GM12878 (cell line): Measurements from ENCODE around the gene RETN. TPM values are rescaled to one million over a fixed set of nuclear protein-coding genes. Genes with fewer than 3 reads are reported as not detected.
A peak's percentile ranks its signal among the peaks of the same experiment; 100 is the strongest.

Source experiments
- ATAC-seq: fragments of 200-7000 bp; cut with Tn5 transposase; 3 replicates; pipeline ENCODE4 v1.9.1; 2020; ENCODE audit warnings: mild to moderate bottlenecking, moderate library complexity
- BruUV-seq: library from RNA; stranded (reverse); fragments of 400-500 nt; replicated peaks from 2 replicates; lab custom pipeline; 2021; lab: Mats Ljungman, UMichigan
- CTCF ChIA-PET: fragments of 300-600 bp; sonication (Branson Sonifier 250); formaldehyde crosslinking; extraction: SDS; loops from one replicate; lab custom pipeline; 2021; ENCODE audit warnings: inconsistent platforms; lab: Yijun Ruan, JAX
- POLR2A ChIA-PET: fragments of 350-600 bp; formaldehyde crosslinking; extraction: SDS; loops from one replicate; lab custom pipeline; 2021; ENCODE audit warnings: inconsistent platforms; lab: Charles Lee
- RAD21 ChIA-PET: fragments of 300-600 bp; sonication (Branson Sonifier 250); formaldehyde crosslinking; loops from one replicate; lab custom pipeline; 2023; ENCODE audit warnings: antibody characterized with exemption; ENCODE audit not compliant: unreplicated experiment; lab: Charles Lee
- SMC1A ChIA-PET: fragments of 300-600 bp; sonication (Branson Sonifier 250); formaldehyde crosslinking; loops from one replicate; lab custom pipeline; 2023; ENCODE audit not compliant: unreplicated experiment, uncharacterized antibody; lab: Charles Lee
- DNase-seq: peaks from one replicate; pipeline ENCODE4 v3.0.0-alpha.2; 2011; ENCODE audit warnings: low read depth, low spot score
- FAIRE-seq: peaks from 3 replicates; lab custom pipeline; 2011; peaks lifted over from hg19 to GRCh38; lab: Jason Lieb, UNC
- H2AFZ ChIP-seq: 2 replicates; pipeline ENCODE4 v1.6.0; 2011; ENCODE audit warnings: low read depth, low read length, control low read depth; ENCODE audit not compliant: control insufficient read depth
- H3K27ac ChIP-seq: 2 replicates; pipeline ENCODE4 v1.5.1; 2011; ENCODE audit warnings: control low read depth; ENCODE audit not compliant: control insufficient read depth, insufficient read depth
- H3K27me3 ChIP-seq, 2 experiments: replicated peaks in 1 of 2; 2 replicates each; pipeline versions ENCODE4 v1.6.0 to v1.6.1; 2011; ENCODE audit warnings: low read length in 1 of 2; ENCODE audit not compliant: control insufficient read depth in 2 of 2, insufficient read depth in 2 of 2
- H3K36me3 ChIP-seq, 2 experiments: 2 replicates each; pipeline ENCODE4 v1.5.1; 2011; ENCODE audit warnings: low read length in 1 of 2; ENCODE audit not compliant: control insufficient read depth in 2 of 2, insufficient read depth in 2 of 2
- H3K4me1 ChIP-seq: 2 replicates; pipeline ENCODE4 v1.6.1; 2011; ENCODE audit warnings: mild to moderate bottlenecking, low read length, moderate library complexity, mixed read lengths; ENCODE audit not compliant: control insufficient read depth, insufficient read depth
- H3K4me2 ChIP-seq: 2 replicates; pipeline ENCODE4 v1.6.0; 2011; ENCODE audit warnings: control low read depth; ENCODE audit not compliant: control insufficient read depth, insufficient read depth
- H3K4me3 ChIP-seq: fragments of 200-600 bp; sonication (generic); 2 replicates; pipeline ENCODE4 v1.5.1; 2016
- H3K79me2 ChIP-seq: 2 replicates; pipeline ENCODE4 v1.6.0; 2011; ENCODE audit warnings: low read length; ENCODE audit not compliant: control insufficient read depth, insufficient read depth
- H3K9ac ChIP-seq: 2 replicates; pipeline ENCODE4 v1.8.0; 2011; ENCODE audit warnings: low read length, control low read depth, mixed read lengths; ENCODE audit not compliant: control insufficient read depth, insufficient read depth
- H3K9me3 ChIP-seq: replicated peaks from 3 replicates; pipeline ENCODE4 v1.5.1; 2011; ENCODE audit warnings: mild to moderate bottlenecking, low read length; ENCODE audit not compliant: control insufficient read depth, insufficient read depth
- H4K20me1 ChIP-seq: 2 replicates; pipeline ENCODE4 v1.6.0; 2011; ENCODE audit not compliant: control insufficient read depth, insufficient read depth
- BCL3 ChIP-seq: IDR thresholded peaks from 2 replicates; pipeline ENCODE4 v1.6.1; 2011; ENCODE audit warnings: borderline replicate concordance, low read depth, mild to moderate bottlenecking, moderate library complexity, low read length; ENCODE audit not compliant: insufficient read depth, poor library complexity, severe bottlenecking
- CBX5 ChIP-seq: sonication (generic); IDR thresholded peaks from 2 replicates; pipeline ENCODE4 v1.6.1; 2016; ENCODE audit warnings: low read depth, moderate library complexity, mild to moderate bottlenecking, inconsistent platforms
- E4F1 ChIP-seq: fragments of 450-650 bp; IDR thresholded peaks from 2 replicates; pipeline ENCODE4 v1.6.1; 2018; ENCODE audit warnings: borderline replicate concordance, mild to moderate bottlenecking; ENCODE audit not compliant: partially characterized antibody
- ESRRA ChIP-seq: IDR thresholded peaks from 2 replicates; pipeline ENCODE4 v1.6.1; 2012; ENCODE audit warnings: mild to moderate bottlenecking, low read length, improper control_type of control experiment
- FOS ChIP-seq: IDR thresholded peaks from 3 replicates; pipeline ENCODE4 v1.6.1; 2011; ENCODE audit warnings: borderline replicate concordance; ENCODE audit not compliant: insufficient read length; ENCODE audit errors: extremely low read depth
- GATAD2B ChIP-seq: fragments of 450-650 bp; conservative IDR thresholded peaks from 2 replicates; pipeline ENCODE4 v1.6.1; 2017; ENCODE audit warnings: low read depth, mild to moderate bottlenecking, moderate library complexity
- JUND ChIP-seq: IDR thresholded peaks from 2 replicates; pipeline ENCODE4 v1.6.1; 2012; ENCODE audit warnings: low read depth, mild to moderate bottlenecking, low read length, improper control_type of control experiment, moderate library complexity
- PAX5 ChIP-seq: IDR thresholded peaks from 2 replicates; pipeline ENCODE4 v1.6.1; 2011; ENCODE audit warnings: low read depth, low read length, borderline replicate concordance
- RB1 ChIP-seq: fragments of 450-650 bp; formaldehyde crosslinking; IDR thresholded peaks from 2 replicates; pipeline ENCODE4 v1.6.1; 2017; ENCODE audit warnings: mild to moderate bottlenecking, borderline replicate concordance
- RELB ChIP-seq: fragments of 450-650 bp; IDR thresholded peaks from 2 replicates; pipeline ENCODE4 v1.6.1; 2017; ENCODE audit warnings: low read depth, mild to moderate bottlenecking, moderate library complexity
- RFX5 ChIP-seq: IDR thresholded peaks from 2 replicates; pipeline ENCODE4 v1.6.1; 2011; ENCODE audit warnings: low read depth, low read length, improper control_type of control experiment
- SIX5 ChIP-seq: IDR thresholded peaks from 2 replicates; pipeline ENCODE4 v1.6.1; 2011; ENCODE audit warnings: mild to moderate bottlenecking, low read depth, low read length, moderate library complexity; ENCODE audit not compliant: severe bottlenecking
- SMAD5 ChIP-seq: IDR thresholded peaks from 2 replicates; pipeline ENCODE4 v1.6.1; 2016; ENCODE audit warnings: antibody characterized with exemption, low read depth
- TCF3 ChIP-seq: IDR thresholded peaks from 2 replicates; pipeline ENCODE4 v1.6.1; 2012; ENCODE audit warnings: low read depth, mild to moderate bottlenecking, low read length, borderline replicate concordance; ENCODE audit not compliant: insufficient read depth
- USF2 ChIP-seq: IDR thresholded peaks from 2 replicates; pipeline ENCODE4 v1.6.1; 2011; ENCODE audit warnings: low read depth, low read length, improper control_type of control experiment, borderline replicate concordance
- ZBED1 ChIP-seq: IDR thresholded peaks from 2 replicates; pipeline ENCODE4 v1.6.1; 2016; ENCODE audit warnings: borderline replicate concordance
- WGBS: methylation state at CpG from one replicate; pipeline ENCODE4 v1.1.6; 2016; ENCODE audit warnings: low lambda C conversion rate; ENCODE audit not compliant: insufficient replicate concordance, insufficient coverage; ENCODE audit errors: missing lambda C conversion rate; 5-methylcytosine and 5-hydroxymethylcytosine counted together
- in situ Hi-C: fragments of 300-500 bp; cut with MboI; formaldehyde crosslinking; loops from 9 replicates; pipeline ENCODE4 v1.14.3; 2018; ENCODE audit warnings: mixed read lengths
- intact Hi-C: fragments of 100-400 bp; cut with micrococcal nuclease; formaldehyde crosslinking; loops from one replicate; pipeline ENCODE4 v1.14.2; 2022; ENCODE audit not compliant: unreplicated experiment
- polyA plus RNA-seq, 11 experiments: library from polyadenylated mRNA; depleted of rRNA in 4 of 11; unstranded in 6 of 11; stranded (reverse) in 5 of 11; fragments of >200 nt; fragmentation: Nextera tagmentation in 4 of 11; fragmentation: Illumina TruSeq in 1 of 11; extraction: Ambion mirVana in 4 of 11; extraction: Trizol in 1 of 11; gene quantifications; 1 replicate in 1 of 11; 2 replicates in 10 of 11; pipeline versions ENCODE4 v1.2.1 to v1.2.3, GENCODE V29; 2011 to 2016; ENCODE audit warnings: inconsistent platforms in 2 of 11, missing spikeins in 2 of 11, low read depth in 1 of 11
- total RNA-seq, 4 experiments: library from RNA; depleted of rRNA in 3 of 4; stranded (reverse); fragments of >200 nt in 3 of 4; fragmentation: Illumina TruSeq in 1 of 4; extraction: Trizol in 1 of 4; gene quantifications; 2 replicates each; pipeline versions ENCODE4 v1.2.1 to v1.2.3, GENCODE V29; 2013 to 2021

RETN gene
- total and polyA plus RNA-seq, 10 of the 15 experiments (the other 5 are each of a cell fraction or from before 2014, with no cell fraction given), result 0.26 TPM; not detected in 9

GRCh38 chr19:7682175-7682855 lies 13.5 kb downstream of the RETN start:
- Histone ChIP-seq H3K9ac (no peak overlapping the region; the same call in 1 of the 2 replicates), H3K27me3 (no peaks in the 10 kb centered on the region), H3K36me3 (peaks cover 4 to 6% of the 10 kb centered on the region in 2 experiments; a peak in 3 of 4 replicates), H4K20me1 (no peaks in the 10 kb centered on the region), H3K4me2 (peak overlapping the region; percentile 88), H3K4me1 (peaks cover 27% of the 10 kb centered on the region), H3K4me3 (peak overlapping the region; percentile 85), H2AFZ (no peak overlapping the region), H3K79me2 (peaks cover 23% of the 10 kb centered on the region), H3K27ac (0 out of 2 replicates have a peak overlapping the region, but pooled peaks have one; percentile 6), H3K9me3 (no peaks in the 10 kb centered on the region)
- in situ Hi-C loops, result loop anchor here (5.0 kb wide), 1 partner anchor 115 kb away; no protein-coding TSS in a partner anchor
- no peak for FAIRE-seq
- BruUV-seq, result TSS peak; percentile 88
- intact Hi-C loops, result loop anchor here (10.0 kb wide), 1 partner anchor 222 kb away; the partner anchor contains the start of gene MAP2K7
- CTCF ChIA-PET, result interaction anchor here (0.6 to 2.5 kb wide), 2 partner anchors 66 to 115 kb away, joined by 3 to 31 read pairs; no protein-coding TSS in a partner anchor
- no peak for ATAC-seq
- 97% methylated on average over 71 of the region's 74 CpGs for WGBS
- POLR2A ChIA-PET, result interaction anchor here (1.3 to 1.9 kb wide), 2 partner anchors 17 to 295 kb away, joined by 3 to 10 read pairs; no protein-coding TSS in a partner anchor
- DNase-seq, result no peak
- SMC1A ChIA-PET, result interaction anchor here (2.2 to 2.9 kb wide), 2 partner anchors 17 to 117 kb away, joined by 14 to 26 read pairs; partner anchors contain the start of gene FCER2
- RAD21 ChIA-PET, result no interaction called here
- TF ChIP-seq ZBED1 (no peak), GATAD2B (0 out of 2 replicates have a peak, but pooled peaks have one; percentile 4), FOS (no peak), RFX5 (no peak), TCF3 (0 out of 2 replicates have a peak, but pooled peaks have one; percentile 28), E4F1 (no peak), PAX5 (no peak), RELB (no peak), CBX5 (no peak), USF2 (no peak), ESRRA (no peak), BCL3 (peak; percentile 42), RB1 (no peak), SIX5 (no peak), JUND (no peak), SMAD5 (no peak)
